Measurements from ENCODE around the gene TNFSF18.

Gene TNFSF18

GRCh38 chr1:173002891-173003838 lies 47.6 kb downstream of the TNFSF18 start:
- TF ChIP-seq CTCF (IDR thresholded peaks at IDR 0.05; ENCODE audit: insufficient read depth, low read depth, low read length, missing control alignments), result no peak
- no peak for DNase-seq (ENCODE audit: low read depth)

GRCh38 chr1:172999349-172999748 lies 51.4 kb downstream of the TNFSF18 start:
- TF ChIP-seq CTCF (IDR thresholded peaks at IDR 0.05; ENCODE audit: insufficient read depth, low read depth, low read length, missing control alignments), result no peak
- no peak overlapping the region for H3K4me3 ChIP-seq (ENCODE audit: low read depth, low read length)
- DNase-seq (ENCODE audit: low read depth), result no peak

More at GRCh38 chr1:173002891-173003838, 47.6 kb downstream of the TNFSF18 start:
- H3K4me3 ChIP-seq (ENCODE audit: low read depth, low read length), result no peak overlapping the region

GRCh38 chr1:172997941-172998361 lies 52.8 kb downstream of the TNFSF18 start:
- H3K4me3 ChIP-seq (ENCODE audit: low read depth, low read length), result no peak overlapping the region
- no peak for TF ChIP-seq CTCF (IDR thresholded peaks at IDR 0.05; ENCODE audit: insufficient read depth, low read depth, low read length, missing control alignments)
- no peak for DNase-seq (ENCODE audit: low read depth)

GRCh38 chr1:172993640-172994039 lies 57.1 kb downstream of the TNFSF18 start:
- no peak overlapping the region for H3K4me3 ChIP-seq (ENCODE audit: low read depth, low read length)
- no peak for TF ChIP-seq CTCF (IDR thresholded peaks at IDR 0.05; ENCODE audit: insufficient read depth, low read depth, low read length, missing control alignments)
- DNase-seq (ENCODE audit: low read depth), result no peak

GRCh38 chr1:172991674-172992400 lies 58.9 kb downstream of the TNFSF18 start:
- H3K4me3 ChIP-seq (ENCODE audit: low read depth, low read length), result no peak overlapping the region
- TF ChIP-seq CTCF (IDR thresholded peaks at IDR 0.05; ENCODE audit: insufficient read depth, low read depth, low read length, missing control alignments), result no peak
- DNase-seq (ENCODE audit: low read depth), result no peak

GRCh38 chr1:172990598-172991215 lies 60.0 kb downstream of the TNFSF18 start:
- H3K4me3 ChIP-seq (ENCODE audit: low read depth, low read length), result no peak overlapping the region
- no peak for TF ChIP-seq CTCF (IDR thresholded peaks at IDR 0.05; ENCODE audit: insufficient read depth, low read depth, low read length, missing control alignments)
- DNase-seq (ENCODE audit: low read depth), result no peak

Data from GM12865 (cell line).